ENCODE results near the gene JUND.

Gene JUND

GRCh38 chr19:18313398-18313797 is 32.0 kb upstream of the JUND start:
- Mint-ChIP-seq H3K27ac (no peak overlapping the region), H3K9me3 (no peaks in the 10 kb centered on the region), H3K4me3 (no peak overlapping the region), H3K4me1 (ENCODE audit: low read depth) (peaks cover 17% of the 10 kb centered on the region), H3K27me3 (ENCODE audit: low read depth) (no peaks in the 10 kb centered on the region), H3K36me3 (ENCODE audit: low read depth) (peaks cover 31% of the 10 kb centered on the region)
- no peak for DNase-seq (ENCODE audit: low spot score)

GRCh38 chr19:18312092-18312534 is 30.7 kb upstream of the JUND start:
- no peak for DNase-seq (ENCODE audit: low spot score)
- H3K4me3 Mint-ChIP-seq = no peak overlapping the region
- H3K27me3 Mint-ChIP-seq (ENCODE audit: low read depth) = no peaks in the 10 kb centered on the region
- H3K9me3 Mint-ChIP-seq = no peaks in the 10 kb centered on the region
- peaks cover 30% of the 10 kb centered on the region for H3K36me3 Mint-ChIP-seq (ENCODE audit: low read depth)
- no peak overlapping the region for H3K27ac Mint-ChIP-seq
- peaks cover 13% of the 10 kb centered on the region for H3K4me1 Mint-ChIP-seq (ENCODE audit: low read depth)

DNA sequence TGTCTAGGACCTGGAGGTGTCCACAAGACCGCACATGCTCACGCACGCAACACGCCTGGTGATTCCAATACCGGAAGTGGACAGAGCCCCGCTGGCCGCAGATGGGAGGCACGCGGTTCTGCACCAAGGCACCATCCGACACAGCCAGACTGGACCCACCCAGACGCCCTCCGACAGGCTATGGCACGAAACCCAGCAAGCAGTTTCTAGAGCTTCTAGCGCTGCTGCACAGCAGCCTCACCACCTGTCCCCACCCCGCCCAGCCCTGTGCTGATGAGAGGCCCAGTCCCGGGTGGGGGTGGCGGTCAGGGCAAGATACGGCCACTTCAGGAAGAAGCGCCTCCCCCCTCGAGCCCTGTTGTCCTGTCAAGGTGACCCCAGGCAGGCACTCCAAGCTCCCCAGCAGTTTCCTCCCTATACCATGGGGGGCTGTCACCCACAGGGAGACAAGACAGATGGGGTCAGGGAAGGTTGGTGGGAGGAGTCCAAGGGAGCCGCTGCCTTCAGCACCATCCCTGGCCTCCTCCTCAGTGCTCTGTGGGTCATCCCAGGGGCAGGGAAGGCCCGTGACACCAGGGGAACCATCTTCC is 30.2 kb upstream of the JUND start:
- H3K27me3 Mint-ChIP-seq (ENCODE audit: low read depth) = no peaks in the 10 kb centered on the region
- no peak overlapping the region for H3K4me3 Mint-ChIP-seq
- H3K4me1 Mint-ChIP-seq (ENCODE audit: low read depth) = peaks cover 17% of the 10 kb centered on the region
- H3K27ac Mint-ChIP-seq = no peak overlapping the region
- no peak for DNase-seq (ENCODE audit: low spot score)
- no peaks in the 10 kb centered on the region for H3K9me3 Mint-ChIP-seq
- peaks cover 35% of the 10 kb centered on the region for H3K36me3 Mint-ChIP-seq (ENCODE audit: low read depth)

- Mint-ChIP-seq H3K9me3 (no peaks in the 10 kb centered on the region), H3K27ac (no peak overlapping the region), H3K4me3 (no peak overlapping the region), H3K36me3 (ENCODE audit: low read depth) (peaks cover 36% of the 10 kb centered on the region), H3K4me1 (ENCODE audit: low read depth) (peaks cover 17% of the 10 kb centered on the region), H3K27me3 (ENCODE audit: low read depth) (no peaks in the 10 kb centered on the region)
- no peak for DNase-seq (ENCODE audit: low spot score)
Observed at GRCh38 chr19:18310966-18311365, 29.5 kb upstream of the JUND start.

DNA sequence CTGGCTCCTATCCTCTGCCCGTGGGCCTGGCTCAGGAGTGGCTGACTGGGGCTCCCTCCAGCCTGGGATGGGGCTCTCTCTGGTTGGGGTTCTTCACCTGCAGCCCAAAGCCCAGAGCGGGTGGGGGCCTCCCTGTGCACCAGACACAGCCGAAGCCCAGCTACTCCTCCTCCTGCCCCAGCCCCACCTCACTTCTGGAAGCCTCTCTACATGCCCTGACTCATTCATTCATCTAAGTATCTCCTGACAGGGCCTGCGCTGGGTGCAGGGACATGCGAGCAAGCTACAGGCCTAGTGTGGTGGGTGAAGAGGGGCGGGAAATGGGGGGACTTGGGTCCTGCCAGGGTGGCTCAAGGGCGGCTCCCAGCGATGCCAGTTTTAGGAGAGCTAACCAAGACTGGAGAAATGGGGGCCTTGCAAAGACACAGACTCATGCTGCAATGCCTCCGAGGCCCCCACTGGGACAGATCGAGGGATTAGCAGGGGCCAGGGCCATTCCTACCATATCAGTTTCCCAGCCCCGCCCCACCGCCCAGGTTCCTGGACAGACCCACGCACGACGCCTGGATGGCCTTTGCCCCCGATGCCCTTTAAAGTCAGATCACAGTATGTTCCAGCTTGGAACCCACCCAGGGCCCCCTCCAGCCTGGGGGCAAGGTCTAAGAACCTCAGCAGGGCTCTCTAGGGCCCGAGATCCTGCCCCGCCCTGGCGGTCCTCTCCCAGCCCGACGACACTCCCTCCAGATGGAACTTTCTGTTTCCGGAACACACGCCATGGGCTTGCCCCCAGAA is 28.9 kb upstream of the JUND start:
- Mint-ChIP-seq H3K4me3 (no peak overlapping the region), H3K4me1 (ENCODE audit: low read depth) (peaks cover 18% of the 10 kb centered on the region), H3K36me3 (ENCODE audit: low read depth) (peaks cover 33% of the 10 kb centered on the region), H3K9me3 (no peaks in the 10 kb centered on the region), H3K27me3 (ENCODE audit: low read depth) (no peaks in the 10 kb centered on the region), H3K27ac (peak overlapping the region; percentile 31)
- DNase-seq (ENCODE audit: low spot score) = no peak

- Mint-ChIP-seq H3K27me3 (ENCODE audit: low read depth) (no peaks in the 10 kb centered on the region), H3K4me3 (no peak overlapping the region), H3K36me3 (ENCODE audit: low read depth) (peaks cover 37% of the 10 kb centered on the region), H3K9me3 (no peaks in the 10 kb centered on the region), H3K27ac (no peak overlapping the region), H3K4me1 (ENCODE audit: low read depth) (peaks cover 23% of the 10 kb centered on the region)
- no peak for DNase-seq (ENCODE audit: low spot score)
Observed at GRCh38 chr19:18309525-18310064, 28.2 kb upstream of the JUND start.

GRCh38 chr19:18308948-18309325 is 27.5 kb upstream of the JUND start:
- Mint-ChIP-seq H3K9me3 (no peaks in the 10 kb centered on the region), H3K4me1 (ENCODE audit: low read depth) (peaks cover 26% of the 10 kb centered on the region), H3K4me3 (no peak overlapping the region), H3K27ac (no peak overlapping the region), H3K27me3 (ENCODE audit: low read depth) (no peaks in the 10 kb centered on the region), H3K36me3 (ENCODE audit: low read depth) (peaks cover 37% of the 10 kb centered on the region)
- DNase-seq (ENCODE audit: low spot score) = no peak

- H3K4me3 Mint-ChIP-seq = no peak overlapping the region
- no peak overlapping the region for H3K27ac Mint-ChIP-seq
- H3K4me1 Mint-ChIP-seq (ENCODE audit: low read depth) = peaks cover 31% of the 10 kb centered on the region
- H3K9me3 Mint-ChIP-seq = no peaks in the 10 kb centered on the region
- peaks cover 40% of the 10 kb centered on the region for H3K36me3 Mint-ChIP-seq (ENCODE audit: low read depth)
- no peaks in the 10 kb centered on the region for H3K27me3 Mint-ChIP-seq (ENCODE audit: low read depth)
- no peak for DNase-seq (ENCODE audit: low spot score)
Observed at GRCh38 chr19:18308051-18308947, 26.9 kb upstream of the JUND start.

DNA sequence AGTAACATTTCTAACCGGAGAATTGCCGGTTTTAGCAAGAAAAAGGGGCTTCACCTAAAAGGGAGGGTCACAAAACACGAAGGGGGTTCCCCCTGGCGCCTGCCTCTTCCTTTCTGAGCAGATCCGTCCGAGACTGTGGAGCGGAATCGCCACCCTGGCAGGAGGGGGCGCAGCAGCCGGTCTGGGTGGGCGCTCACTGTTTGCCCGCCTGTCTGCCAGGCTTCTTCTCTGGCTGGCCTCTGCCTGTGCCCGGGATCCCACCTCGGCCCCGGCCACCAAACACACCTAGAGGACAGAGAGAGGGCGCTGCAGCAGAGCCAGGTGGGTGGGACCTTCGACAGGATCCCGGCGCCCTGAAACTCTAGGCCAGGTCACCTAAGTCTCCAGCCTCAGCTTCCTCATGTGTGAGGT is 25.9 kb upstream of the JUND start:
- Mint-ChIP-seq H3K9me3 (no peaks in the 10 kb centered on the region), H3K4me1 (ENCODE audit: low read depth) (peaks cover 31% of the 10 kb centered on the region), H3K4me3 (peak overlapping the region; percentile 95), H3K36me3 (ENCODE audit: low read depth) (peaks cover 34% of the 10 kb centered on the region), H3K27ac (peak overlapping the region; percentile 88), H3K27me3 (ENCODE audit: low read depth) (no peaks in the 10 kb centered on the region)
- DNase-seq (ENCODE audit: low spot score) = no peak

- Mint-ChIP-seq H3K4me3 (peak overlapping the region; percentile 95), H3K36me3 (ENCODE audit: low read depth) (peaks cover 34% of the 10 kb centered on the region), H3K27me3 (ENCODE audit: low read depth) (no peaks in the 10 kb centered on the region), H3K9me3 (no peaks in the 10 kb centered on the region), H3K27ac (peak overlapping the region; percentile 88), H3K4me1 (ENCODE audit: low read depth) (peaks cover 33% of the 10 kb centered on the region)
- no peak for DNase-seq (ENCODE audit: low spot score)
Observed at GRCh38 chr19:18306888-18307260, 25.5 kb upstream of the JUND start.

- Mint-ChIP-seq H3K9me3 (no peaks in the 10 kb centered on the region), H3K36me3 (ENCODE audit: low read depth) (peaks cover 34% of the 10 kb centered on the region), H3K27me3 (ENCODE audit: low read depth) (no peaks in the 10 kb centered on the region), H3K27ac (peak overlapping the region; percentile 95), H3K4me1 (ENCODE audit: low read depth) (peaks cover 36% of the 10 kb centered on the region), H3K4me3 (peak overlapping the region; percentile 95)
- no peak for DNase-seq (ENCODE audit: low spot score)
Observed at GRCh38 chr19:18306209-18306887, 24.9 kb upstream of the JUND start.

DNA sequence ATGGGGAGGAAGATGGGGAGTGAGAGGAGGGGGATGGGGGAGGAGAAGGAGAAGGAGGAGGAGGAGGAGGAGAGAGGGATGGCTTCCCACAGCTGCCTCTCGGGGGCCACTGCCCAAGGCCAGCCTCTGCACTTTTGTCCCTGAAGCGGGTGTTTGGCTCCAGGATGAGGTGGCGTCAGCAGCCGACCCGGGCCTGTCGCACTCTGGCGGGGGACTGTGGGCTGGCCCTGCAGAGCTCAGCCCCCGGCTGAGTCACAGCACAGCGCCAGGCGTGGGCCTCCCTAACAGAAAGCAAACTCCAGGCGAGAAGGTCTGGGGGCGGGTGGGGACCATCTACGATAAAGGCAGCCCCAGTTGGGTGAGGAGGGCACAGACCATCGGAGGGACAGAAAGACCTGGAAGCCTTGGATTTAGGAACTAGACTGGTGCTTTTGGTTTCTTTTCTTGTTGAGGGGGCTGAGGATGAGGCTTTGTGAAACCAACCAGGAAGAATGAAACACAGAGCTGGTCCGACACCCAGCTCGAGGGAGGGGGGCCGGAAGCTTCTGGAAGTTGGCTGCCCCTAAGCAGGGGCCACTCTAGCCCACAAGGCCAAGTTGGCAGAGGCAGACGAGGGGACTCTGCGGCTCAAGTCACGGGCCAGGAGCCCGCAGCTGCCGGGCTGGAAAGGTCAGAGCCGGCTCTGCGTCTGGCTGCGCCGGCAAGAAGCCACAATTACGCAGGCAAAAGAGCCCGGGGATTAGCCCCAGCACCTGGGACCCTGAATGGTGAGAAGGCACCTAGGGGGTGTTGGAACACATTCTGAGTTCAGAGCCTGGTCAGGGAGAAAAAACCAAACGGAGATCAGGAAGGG is 23.3 kb upstream of the JUND start:
- Mint-ChIP-seq H3K9me3 (no peaks in the 10 kb centered on the region), H3K27ac (peak overlapping the region; percentile 95), H3K36me3 (ENCODE audit: low read depth) (peaks cover 27% of the 10 kb centered on the region), H3K27me3 (ENCODE audit: low read depth) (no peaks in the 10 kb centered on the region), H3K4me3 (peak overlapping the region; percentile 95), H3K4me1 (ENCODE audit: low read depth) (peaks cover 31% of the 10 kb centered on the region)
- DNase-seq (ENCODE audit: low spot score) = peak; percentile 89

DNA sequence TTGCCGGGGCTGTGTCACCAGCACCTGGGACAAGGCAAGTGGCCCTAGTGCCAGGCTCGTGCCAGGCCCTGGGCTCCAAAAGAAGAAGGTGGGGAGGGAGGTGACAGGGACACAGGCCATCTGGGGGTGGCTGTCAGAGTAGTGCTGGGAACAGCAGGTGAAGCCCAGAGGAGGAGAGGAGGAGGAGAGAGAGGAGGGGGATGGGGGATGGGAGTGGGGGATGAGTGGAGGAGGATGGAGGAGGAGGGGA is 22.7 kb upstream of the JUND start:
- Mint-ChIP-seq H3K27me3 (ENCODE audit: low read depth) (no peaks in the 10 kb centered on the region), H3K27ac (peak overlapping the region; percentile 95), H3K9me3 (no peaks in the 10 kb centered on the region), H3K36me3 (ENCODE audit: low read depth) (peaks cover 29% of the 10 kb centered on the region), H3K4me3 (peak overlapping the region; percentile 95), H3K4me1 (ENCODE audit: low read depth) (peaks cover 33% of the 10 kb centered on the region)
- no peak for DNase-seq (ENCODE audit: low spot score)

Data from T-helper 2 cell treated with Interferon-gamma antibody and Interleukin-4, amounts not matched to agents 5 μg/mL and 100 μg/mL, for 36 hours (primary cell).